GM21390 (cell line): Measurements from ENCODE around the gene MCC.
A peak's percentile ranks its signal among the peaks of the same experiment; 100 is the strongest.

ENCODE experiments used
- ATAC-seq: cut with Tn5 transposase; IDR thresholded peaks from one replicate; pipeline ENCODE4 v1.9.1; 2021; ENCODE audit not compliant: unreplicated experiment

MCC gene

DNA sequence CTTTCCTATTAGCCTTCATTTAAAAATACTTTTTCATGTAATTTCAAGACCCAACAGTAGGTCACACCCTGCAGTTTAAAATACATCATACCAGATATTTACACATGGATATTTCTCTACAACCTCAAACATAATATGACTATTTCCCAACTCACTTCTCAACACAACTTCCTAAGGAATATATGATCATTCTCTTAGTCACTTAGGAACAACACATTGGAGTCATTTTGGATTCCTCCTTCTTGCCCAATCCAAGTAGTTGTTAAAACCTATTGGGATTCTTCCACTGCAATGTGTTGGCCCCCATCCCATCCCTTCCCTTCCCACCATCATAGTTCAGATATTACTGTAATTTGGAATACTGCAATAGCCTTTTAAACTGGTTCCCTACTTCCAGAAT, 366.2 kb downstream of the MCC start:
- no peak for ATAC-seq

DNA sequence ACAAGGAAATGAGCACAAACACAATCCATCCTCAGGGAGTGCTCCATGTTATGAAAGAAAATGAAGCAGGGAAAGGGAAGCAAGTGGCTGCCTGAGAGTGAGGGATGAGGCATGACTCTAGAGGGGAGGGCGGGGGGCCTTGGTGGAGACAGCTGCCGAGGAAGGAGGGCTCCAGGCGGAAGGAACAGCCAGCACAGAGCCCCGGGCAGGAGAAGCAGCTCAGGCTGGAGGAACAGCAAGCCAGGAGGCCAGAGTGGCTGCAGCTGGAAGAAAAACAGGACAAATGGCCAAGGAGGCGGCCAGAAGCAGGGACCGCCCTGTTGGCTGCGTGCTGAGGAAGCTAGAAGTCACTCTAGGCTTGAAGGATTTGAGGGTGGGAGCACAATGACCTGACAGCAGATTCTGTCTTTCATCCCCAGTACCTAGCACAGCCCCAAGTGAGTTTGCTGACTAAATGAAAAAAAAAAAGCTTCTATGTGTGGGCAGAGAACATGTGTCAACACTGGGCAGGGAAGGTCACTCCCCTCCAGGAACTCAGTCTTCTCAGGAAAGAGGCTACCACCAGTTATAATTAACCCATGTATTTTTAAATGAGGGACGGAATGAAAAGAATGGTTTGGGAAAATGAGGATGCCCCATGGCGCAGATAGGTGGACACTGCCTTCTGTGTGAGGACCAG, 368.9 kb downstream of the MCC start:
- ATAC-seq, result no peak

DNA sequence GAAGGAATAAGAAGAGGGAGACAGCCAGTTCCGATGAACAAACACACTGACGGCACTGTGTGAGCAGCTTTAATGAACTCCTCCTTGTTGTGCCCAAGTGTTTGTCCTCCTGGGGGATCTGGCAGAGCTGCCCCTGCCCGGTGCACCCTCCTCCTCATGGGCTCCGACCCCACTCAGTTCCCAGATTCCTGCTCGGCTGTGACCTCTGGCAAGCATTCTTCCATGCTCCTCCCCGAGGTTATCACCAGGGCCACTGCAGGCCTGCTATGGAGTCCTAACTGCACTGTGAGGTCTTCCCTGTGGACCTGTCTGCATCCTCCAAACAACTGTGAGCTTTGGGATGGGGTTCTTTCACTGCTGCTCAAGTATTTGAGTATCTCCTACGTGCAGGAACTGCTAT, 369.5 kb downstream of the MCC start:
- no peak for ATAC-seq

DNA sequence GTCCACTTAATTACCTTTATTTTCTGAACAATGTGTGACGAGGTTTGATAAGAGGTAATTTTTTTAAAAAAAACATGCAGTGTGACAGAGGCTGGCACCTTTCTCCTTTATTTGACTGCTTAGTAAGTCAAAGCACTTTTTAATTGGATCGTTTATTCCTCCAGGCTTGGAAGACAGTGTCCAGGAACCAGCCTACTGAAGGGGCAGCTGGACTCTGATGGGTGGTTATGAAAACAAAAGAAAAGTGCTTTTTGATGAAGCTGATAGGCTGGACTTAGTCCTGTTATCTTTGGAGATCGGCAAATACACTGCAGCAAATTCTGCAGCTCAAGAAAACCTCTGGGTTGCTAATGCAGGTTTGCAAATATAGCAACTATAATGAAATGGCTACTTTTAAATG, 370.0 kb downstream of the MCC start:
- no peak for ATAC-seq

DNA sequence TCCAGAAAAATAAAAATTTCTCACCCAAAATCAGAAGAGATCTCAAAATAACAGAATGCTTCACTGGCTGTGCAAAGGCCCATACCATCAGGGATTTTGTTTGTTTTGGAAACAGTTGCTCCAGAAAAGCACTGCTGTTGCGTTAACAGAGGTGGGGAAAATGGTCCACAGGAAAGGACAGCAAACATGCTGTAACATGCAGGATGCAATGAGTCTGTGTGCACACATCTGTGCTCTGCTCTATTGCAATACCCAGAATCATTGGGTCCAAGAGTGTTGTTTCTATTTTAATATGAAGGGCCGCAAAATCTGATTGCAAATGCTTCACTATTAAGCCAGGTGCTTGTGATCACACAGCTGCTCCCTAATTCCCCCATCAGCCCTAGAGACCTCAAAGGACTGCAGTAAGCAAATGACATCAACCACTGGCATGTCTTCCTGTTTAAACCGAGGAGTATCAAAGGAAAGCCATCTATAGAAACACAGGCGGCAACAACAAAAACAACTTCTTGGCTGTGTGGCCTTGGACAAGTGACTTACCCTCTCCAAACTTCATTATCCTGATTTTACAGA, 370.6 kb downstream of the MCC start:
- ATAC-seq, result no peak

DNA sequence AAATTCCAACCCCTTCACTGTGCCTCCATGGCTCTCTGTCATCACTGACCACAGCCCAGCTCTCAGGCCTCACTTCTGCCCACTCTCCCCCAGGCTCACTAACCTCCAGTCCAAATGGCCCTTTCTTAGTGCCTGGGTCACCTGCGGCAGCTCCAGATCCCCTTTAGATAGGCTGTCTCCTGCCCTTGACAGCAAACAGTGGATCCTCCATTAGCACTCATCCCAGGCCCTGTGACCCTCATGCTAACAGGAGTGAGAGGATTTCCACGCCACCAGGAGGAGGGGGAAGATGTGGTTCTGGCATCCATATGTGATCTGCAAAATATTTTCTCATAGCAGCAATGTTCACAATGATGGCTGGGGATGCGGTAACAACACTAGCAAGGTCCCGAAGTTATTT, 372.3 kb downstream of the MCC start:
- ATAC-seq, result no peak

DNA sequence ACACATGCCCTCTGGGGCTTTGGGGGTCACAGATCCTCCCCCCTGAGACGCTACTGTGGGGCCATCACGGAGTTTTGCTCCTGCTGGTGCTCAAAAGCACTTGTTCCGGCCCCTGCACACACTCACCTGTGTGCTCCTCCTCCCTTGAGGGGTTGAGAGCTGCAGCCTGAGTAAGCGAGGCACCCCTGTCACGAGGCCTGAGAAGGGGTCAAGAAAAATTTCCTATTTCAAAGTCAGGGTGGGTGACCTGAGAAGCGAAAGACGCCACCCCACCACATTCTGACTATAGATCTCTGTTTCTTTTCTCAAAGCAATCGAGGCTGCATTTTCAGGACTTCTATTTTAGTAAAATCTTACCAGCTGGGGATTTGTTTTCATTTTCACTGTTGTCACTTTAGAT, 373.2 kb downstream of the MCC start:
- ATAC-seq, result peak; percentile 77

DNA sequence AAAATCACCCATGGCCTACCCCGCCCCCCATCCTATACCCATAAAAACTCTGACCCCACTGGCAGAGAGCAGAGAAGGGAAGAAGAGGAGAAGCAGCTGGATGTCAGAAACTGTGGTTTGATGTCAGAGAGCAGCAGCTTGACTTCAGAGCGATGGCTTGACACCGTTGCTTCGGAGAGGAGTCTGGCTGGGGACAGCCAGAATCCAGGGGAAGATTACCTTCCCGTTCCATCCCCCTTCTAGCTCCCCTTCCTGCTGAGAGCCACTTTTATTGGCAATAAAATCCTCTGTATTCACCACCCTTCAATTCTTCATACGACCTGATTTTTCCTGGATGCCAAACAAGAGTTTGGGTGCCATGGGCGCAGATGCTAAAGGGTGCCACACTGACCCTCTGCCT, 373.7 kb downstream of the MCC start:
- no peak for ATAC-seq

DNA sequence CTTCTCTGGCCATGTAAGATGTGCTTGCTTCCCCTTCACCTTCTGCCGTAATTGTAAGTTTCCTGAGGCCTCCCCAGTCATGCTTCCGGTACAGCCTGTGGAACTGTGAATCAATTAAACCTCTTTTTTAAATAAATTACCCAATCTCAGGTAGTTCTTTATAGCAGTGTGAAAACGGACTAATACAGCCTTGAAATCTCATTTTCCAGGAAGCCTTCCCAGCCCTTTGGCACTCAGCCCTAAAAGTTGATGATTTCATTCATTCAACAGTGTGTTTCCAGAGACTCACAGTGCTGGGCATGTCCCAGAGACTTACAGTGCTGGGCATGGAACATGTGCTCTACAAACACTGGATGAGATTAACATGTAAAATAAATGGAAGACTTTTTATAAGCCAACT, 375.8 kb downstream of the MCC start:
- ATAC-seq, result no peak

DNA sequence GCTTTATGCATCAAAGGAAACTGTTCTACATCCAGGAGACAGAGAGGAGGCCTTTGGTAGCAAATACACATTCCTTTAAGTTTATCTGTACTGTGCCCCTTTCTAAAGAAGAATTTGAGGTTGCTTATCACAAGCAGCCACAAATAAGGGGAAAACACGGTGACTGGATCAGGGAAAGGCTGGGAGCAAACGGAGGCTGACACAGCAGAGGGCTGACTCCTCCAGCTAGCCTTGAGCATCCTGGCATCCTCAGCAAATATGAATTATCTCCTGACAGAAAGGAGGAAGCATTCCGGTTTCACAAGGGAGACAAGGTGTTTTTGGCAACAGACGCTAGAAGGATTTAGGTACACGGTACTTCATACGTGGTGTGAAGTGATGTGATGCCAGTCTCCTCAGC, 378.1 kb downstream of the MCC start:
- no peak for ATAC-seq

DNA sequence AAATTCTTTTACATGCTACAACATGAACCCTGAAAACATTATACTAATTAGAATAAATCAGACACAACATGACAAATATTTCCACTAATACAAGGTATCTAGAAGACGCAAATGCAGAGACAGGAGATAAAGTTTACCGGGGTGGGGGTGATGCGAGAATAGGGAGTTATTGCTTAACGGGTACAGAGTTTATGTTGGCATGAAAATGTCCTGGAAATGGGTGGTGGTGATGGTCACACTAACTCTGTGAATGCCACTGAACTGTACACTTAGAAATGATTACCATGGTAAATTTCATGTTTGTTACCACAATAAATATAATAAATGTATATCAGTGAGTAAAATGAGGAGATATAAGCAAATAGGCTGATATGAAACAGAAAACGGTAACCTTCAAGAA, 378.9 kb downstream of the MCC start:
- ATAC-seq, result no peak

DNA sequence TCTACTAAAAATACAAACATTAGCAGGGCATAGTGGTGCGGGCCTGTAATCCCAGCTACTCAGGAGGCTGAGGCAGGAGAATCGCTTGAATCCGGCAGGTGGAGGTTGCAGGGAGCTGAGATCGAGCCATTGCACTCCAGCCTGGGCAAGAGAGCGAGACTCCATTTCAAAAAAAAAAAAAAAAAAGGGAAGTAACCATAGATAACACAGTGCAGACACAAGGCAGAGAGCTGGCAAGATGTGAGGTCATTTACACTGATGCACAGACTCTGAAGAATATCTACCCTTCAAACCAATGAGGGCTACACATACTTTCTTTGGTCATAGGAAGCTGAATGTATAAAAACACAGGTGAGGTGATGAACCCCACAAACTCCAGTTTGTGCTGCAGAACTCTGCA, 379.8 kb downstream of the MCC start:
- ATAC-seq, result no peak

DNA sequence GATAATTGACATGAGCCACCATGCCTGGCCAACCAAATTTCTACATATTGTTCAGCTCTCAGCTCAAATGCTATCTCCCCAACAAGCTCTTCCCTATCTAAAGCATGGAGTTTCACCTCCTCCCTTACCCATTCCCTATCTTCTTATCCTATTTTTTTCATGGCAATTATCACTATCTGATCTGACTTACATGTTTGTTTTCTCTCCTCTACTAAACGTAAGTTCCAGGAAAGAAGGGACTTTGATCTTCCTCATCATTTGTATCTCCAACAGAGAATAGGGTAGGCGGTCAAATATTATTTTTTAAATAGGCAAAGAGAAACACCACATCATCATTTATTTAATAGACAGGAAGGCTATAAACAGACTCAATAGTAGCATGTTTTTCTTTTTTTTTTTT, 381.4 kb downstream of the MCC start:
- no peak for ATAC-seq

DNA sequence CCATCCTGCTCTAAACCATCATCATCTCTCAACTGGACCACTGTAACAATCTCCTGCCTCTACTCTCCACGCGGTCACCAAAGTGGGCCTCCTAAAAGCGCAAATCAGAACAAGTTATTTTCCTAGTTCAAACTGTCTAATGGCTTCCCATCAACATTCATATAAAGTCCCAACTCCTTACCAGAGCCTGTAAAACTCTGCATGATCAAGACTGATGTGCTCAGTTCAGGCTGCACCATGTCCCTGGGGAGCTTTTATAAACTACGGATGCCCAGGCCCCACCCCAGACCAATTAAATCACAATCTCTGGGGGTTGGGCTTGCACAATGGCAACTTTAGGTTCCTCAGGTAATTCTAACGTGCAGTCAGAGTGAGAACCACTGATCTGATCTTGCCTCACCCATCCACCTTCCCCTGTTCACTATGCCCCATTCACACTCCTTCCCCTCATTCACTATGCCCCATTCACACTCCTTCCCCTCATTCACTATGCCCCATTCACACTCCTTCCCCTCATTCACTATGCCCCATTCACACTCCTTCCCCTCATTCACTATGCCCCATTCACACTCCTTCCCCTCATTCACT, 382.5 kb downstream of the MCC start:
- ATAC-seq, result no peak

DNA sequence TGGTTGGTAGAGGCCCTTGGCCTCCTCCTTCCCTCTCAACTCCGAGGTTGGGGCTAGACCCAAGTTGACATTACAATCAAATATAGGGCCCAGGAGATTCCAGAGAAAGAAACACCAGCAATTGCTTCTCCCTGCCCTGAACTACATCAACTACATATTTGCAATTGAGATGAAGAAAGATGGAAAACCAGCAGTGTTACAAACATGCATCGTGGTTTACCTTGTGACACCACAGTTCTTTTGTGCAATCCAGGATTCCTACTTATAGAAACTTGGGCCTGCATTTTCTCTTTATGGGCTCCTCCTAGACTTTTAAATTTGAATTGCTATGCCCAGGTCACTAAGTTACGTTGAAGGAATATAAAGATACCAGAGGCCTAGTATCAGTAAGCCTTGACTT, 384.9 kb downstream of the MCC start:
- ATAC-seq, result no peak

DNA sequence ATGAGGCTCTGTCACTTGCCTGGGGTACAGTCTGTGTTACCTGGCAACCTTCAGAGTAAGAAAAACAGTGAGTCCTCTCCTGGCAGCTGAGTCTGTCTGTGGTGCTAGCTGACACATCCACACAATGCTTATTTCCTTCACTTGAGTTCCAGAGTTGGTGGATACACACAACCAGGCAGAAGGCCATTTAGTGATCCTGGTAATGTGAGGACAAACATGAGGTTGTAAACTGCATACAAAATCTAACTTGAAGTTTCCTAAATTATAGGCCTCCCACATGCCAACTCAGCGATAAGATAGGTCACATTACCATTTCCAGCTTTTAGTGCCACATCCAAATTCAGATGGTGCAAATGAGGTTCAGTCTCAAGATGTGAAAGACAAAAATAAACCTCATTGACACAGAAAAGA, 386.1 kb downstream of the MCC start:
- no peak for ATAC-seq

DNA sequence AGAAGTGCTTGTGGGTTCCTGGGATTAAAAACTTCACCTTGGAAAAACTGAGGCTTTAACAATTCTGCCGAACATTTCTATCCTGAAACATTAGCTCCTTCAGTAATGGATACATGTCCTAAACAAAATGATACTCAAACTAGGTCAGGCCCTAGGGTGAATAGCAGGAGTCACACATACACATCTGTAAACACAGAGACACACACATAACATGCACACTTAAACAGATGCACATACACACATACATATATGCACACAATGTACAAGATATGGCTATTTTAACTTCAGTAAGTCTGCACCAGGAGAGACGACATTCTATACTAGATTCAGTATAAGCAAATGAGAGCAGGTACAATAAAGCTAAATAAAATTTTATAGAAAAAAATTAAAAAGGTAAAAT, 387.3 kb downstream of the MCC start:
- no peak for ATAC-seq

DNA sequence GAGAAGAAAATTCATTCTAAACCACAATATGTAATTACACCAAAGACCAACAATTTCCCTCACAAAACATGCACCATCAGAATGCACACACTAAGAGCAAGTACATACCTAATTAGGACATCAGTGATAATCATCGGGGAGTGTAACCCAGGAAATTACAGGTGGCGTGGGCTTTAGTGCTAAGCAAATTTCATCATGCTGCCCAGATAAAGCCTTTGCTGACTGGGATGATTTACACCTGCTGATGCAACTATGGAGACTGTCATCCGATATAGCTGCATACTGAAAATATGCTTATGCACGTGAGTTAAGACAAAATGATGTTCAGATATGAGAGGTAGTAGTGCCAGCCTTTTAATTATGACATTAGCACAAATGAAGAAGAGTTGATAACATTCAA, 388.4 kb downstream of the MCC start:
- no peak for ATAC-seq

DNA sequence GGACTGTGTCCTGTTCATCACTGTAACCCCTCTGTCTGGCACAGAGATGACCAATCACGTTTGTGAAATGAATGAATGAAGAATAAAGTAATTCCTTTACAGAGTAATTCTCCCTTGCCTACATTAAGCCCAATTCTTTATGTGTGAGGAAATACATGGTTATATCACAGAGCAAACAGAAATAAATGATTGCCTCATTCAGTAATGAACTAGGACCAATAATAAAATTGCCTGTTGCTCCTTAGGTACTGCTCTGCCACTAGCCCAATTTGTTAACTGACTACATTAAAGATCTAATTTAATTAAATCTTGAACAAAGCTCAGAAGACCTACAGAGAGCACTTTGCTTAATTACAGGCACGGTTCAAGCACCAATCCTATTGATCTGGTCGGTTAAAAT, 389.9 kb downstream of the MCC start:
- no peak for ATAC-seq

DNA sequence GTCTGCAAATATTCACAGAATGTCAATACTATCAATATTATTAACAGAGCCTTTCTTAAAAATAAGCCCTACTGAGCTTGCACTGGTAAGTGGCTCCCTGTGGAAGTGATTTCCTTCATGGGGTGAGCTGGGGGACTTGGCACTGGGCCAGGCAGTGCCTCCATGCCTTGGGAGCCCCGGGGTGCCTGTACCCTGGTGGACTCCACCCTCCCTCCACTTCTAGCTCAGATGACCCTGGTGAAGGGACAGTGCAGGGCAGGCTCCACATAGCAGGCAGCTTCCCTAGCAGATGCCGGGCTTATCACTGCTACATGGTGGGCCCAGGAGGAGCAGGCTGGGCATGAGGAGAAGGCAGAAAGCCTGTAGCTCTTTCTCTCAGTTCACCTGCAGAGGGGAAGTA, 392.4 kb downstream of the MCC start:
- no peak for ATAC-seq

DNA sequence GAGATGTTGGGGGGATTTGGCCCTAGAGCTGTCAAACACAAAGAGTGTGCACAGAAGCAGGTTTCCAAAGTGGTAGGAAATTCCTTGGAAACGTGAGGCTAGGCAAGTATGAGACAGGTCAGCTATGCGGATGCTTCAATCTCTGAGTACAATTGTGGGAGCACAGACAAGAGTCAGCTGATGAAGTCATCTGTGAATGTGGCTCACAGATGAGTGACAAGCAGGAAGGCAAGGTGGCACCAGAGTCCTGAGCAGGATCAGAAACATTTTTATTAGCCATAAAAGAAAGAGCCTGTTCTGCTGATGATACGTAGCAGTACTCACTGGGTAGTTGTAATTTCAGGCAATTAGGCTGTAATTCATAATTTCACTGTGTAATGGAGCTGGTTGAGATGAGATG, 394.7 kb downstream of the MCC start:
- ATAC-seq, result no peak

DNA sequence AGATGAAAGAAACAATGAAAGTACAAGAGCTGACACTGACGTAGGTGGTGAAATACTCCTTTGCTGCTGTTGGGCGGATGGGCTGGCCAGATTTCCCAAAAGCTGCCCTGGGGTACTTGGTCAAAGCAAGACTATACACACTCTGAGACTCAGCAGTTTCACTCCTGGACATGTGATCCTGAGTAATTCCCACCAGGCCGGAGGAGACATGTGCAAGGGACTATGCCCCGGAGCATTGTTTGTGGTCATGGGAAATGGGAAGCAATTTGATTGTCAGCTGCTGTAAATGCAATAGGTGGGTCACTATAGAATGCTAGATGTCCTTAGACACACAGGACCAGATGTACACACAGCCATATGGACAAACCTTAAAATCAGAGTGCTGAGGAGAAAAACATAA, 395.6 kb downstream of the MCC start:
- ATAC-seq, result no peak

DNA sequence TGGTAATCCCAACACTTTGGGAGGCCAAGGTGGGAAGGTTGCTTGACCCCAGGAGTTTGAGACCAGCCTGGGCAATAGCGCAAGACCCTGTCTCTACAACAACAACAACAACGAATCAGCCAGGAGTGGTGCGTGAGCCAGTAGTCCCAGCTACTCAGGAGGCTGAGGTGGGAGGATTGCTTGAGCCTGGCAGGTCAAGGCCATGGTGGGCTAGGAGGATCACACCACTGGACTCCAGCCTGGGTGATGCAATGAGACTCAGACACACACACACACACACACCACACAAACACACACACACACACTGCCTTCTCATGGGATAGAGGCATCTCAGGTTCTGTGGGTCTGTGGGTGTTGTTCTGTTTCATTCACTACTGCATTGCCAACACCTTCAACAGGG, 396.6 kb downstream of the MCC start:
- no peak for ATAC-seq
